SU-DHL-6 (cell line): ENCODE results near the gene TFAP2C.

Source experiments
- H2AFZ ChIP-seq: fragments of 200-600 bp; sonication (generic); 2 replicates; pipeline ENCODE4 v1.6.1; 2014; ENCODE audit warnings: low read depth, mild to moderate bottlenecking, moderate library complexity, mixed read lengths, antibody characterized with exemption, low read length; ENCODE audit not compliant: severe bottlenecking
- H3F3A ChIP-seq: fragments of 200-600 bp; shearing (Covaris generic); 2 replicates; pipeline ENCODE4 v1.6.0; 2016; ENCODE audit warnings: antibody characterized with exemption, mild to moderate bottlenecking; ENCODE audit not compliant: insufficient read depth
- H3K27ac ChIP-seq: fragments of 200-600 bp; sonication (generic); 2 replicates; pipeline ENCODE4 v1.5.1; 2016; ENCODE audit warnings: low read depth, mild to moderate bottlenecking, low read length, moderate library complexity, mixed read lengths
- H3K27me3 ChIP-seq: fragments of 200-600 bp; sonication (generic), shearing (Covaris generic); 2 replicates; pipeline ENCODE4 v1.6.0; 2014; ENCODE audit warnings: mild to moderate bottlenecking, low read length
- H3K36me3 ChIP-seq: fragments of 200-600 bp; sonication (generic); 2 replicates; pipeline ENCODE4 v1.6.1; 2014; ENCODE audit warnings: mild to moderate bottlenecking, low read length, mixed read lengths
- H3K4me2 ChIP-seq: fragments of 300-600, 200-600 bp; shearing (Covaris generic), sonication (generic); 2 replicates; pipeline ENCODE4 v1.6.0; 2014; ENCODE audit warnings: low read length, low read depth, mild to moderate bottlenecking; ENCODE audit not compliant: poor library complexity, severe bottlenecking
- H3K4me3 ChIP-seq: fragments of 200-600 bp; sonication (generic); 2 replicates; pipeline ENCODE4 v1.5.1; 2014; ENCODE audit warnings: antibody characterized with exemption, low read length, mild to moderate bottlenecking, mixed read lengths; ENCODE audit not compliant: insufficient read depth, poor library complexity, severe bottlenecking
- H3K79me2 ChIP-seq: fragments of 200-600 bp; sonication (generic); 2 replicates; pipeline ENCODE4 v1.6.1; 2014; ENCODE audit warnings: mild to moderate bottlenecking, low read length, moderate library complexity; ENCODE audit not compliant: insufficient read depth
- H3K9ac ChIP-seq: fragments of 200-600 bp; sonication (generic); 2 replicates; pipeline ENCODE4 v1.7.0; 2014; ENCODE audit warnings: mild to moderate bottlenecking, low read length
- H3K9me2 ChIP-seq: fragments of 200-600 bp; sonication (generic); replicated peaks from 2 replicates; pipeline ENCODE4 v1.6.1; 2014; ENCODE audit warnings: low read length; ENCODE audit not compliant: insufficient read depth
- H3K9me3 ChIP-seq: fragments of 200-600 bp; sonication (generic); 2 replicates; pipeline ENCODE4 v1.6.1; 2014; ENCODE audit warnings: low read length, mixed read lengths; ENCODE audit not compliant: insufficient read depth
- H4K20me1 ChIP-seq: fragments of 200-600 bp; sonication (generic); 2 replicates; pipeline ENCODE4 v1.6.1; 2014; ENCODE audit warnings: low read depth, mild to moderate bottlenecking, antibody characterized with exemption, low read length, moderate library complexity, mixed read lengths
- EZH2phosphoT487 ChIP-seq: fragments of 200-600 bp; sonication (generic), shearing (Covaris generic); conservative IDR thresholded peaks from 2 replicates; pipeline ENCODE4 v1.6.1; 2018; ENCODE audit warnings: mild to moderate bottlenecking, antibody characterized with exemption, low read length, moderate library complexity, mixed read lengths
- TF ChIP-seq, protein P1 (sequence below): fragments of 200-600 bp; sonication (generic); IDR thresholded peaks from one replicate; pipeline ENCODE4 v1.5.1; 2017; ENCODE audit warnings: antibody characterized with exemption, mild to moderate bottlenecking, low read length, moderate library complexity; ENCODE audit not compliant: insufficient read depth, poor library complexity, severe bottlenecking

The TFAP2C gene

DNA sequence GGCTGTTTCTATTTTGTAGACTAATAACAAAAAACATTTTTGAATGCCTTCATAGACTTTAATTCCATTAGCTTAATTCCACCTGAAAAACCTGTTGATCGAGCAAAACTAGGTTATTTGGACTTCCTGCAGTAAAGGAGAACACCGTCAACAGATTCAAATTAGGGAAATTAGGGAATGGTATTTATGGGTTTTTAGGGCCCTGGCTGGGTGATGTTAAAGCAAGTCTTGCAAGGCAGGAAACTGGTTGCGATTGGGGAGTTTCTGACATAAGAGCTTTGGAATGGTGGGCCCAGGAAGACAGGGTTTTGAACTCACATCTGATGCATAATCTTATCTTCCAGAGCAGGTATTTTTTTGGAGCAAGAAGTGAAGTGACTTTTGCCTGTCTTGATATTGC, 40.1 kb upstream of the TFAP2C start:
- H3F3A ChIP-seq = no peaks in the 10 kb centered on the region
- no peaks in the 10 kb centered on the region for H3K9me3 ChIP-seq
- H3K4me2 ChIP-seq = no peak overlapping the region
- H3K27ac ChIP-seq = no peak overlapping the region
- no peaks in the 10 kb centered on the region for H4K20me1 ChIP-seq
- H3K79me2 ChIP-seq = no peaks in the 10 kb centered on the region
- no peak overlapping the region for H2AFZ ChIP-seq
- TF ChIP-seq, protein P1, sequence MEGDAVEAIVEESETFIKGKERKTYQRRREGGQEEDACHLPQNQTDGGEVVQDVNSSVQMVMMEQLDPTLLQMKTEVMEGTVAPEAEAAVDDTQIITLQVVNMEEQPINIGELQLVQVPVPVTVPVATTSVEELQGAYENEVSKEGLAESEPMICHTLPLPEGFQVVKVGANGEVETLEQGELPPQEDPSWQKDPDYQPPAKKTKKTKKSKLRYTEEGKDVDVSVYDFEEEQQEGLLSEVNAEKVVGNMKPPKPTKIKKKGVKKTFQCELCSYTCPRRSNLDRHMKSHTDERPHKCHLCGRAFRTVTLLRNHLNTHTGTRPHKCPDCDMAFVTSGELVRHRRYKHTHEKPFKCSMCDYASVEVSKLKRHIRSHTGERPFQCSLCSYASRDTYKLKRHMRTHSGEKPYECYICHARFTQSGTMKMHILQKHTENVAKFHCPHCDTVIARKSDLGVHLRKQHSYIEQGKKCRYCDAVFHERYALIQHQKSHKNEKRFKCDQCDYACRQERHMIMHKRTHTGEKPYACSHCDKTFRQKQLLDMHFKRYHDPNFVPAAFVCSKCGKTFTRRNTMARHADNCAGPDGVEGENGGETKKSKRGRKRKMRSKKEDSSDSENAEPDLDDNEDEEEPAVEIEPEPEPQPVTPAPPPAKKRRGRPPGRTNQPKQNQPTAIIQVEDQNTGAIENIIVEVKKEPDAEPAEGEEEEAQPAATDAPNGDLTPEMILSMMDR = no peak
- no peak for TF ChIP-seq EZH2phosphoT487
- H3K9me2 ChIP-seq = no peaks in the 10 kb centered on the region
- H3K36me3 ChIP-seq = no peaks in the 10 kb centered on the region
- H3K9ac ChIP-seq = no peak overlapping the region
- H3K4me3 ChIP-seq = no peak overlapping the region
- no peaks in the 10 kb centered on the region for H3K27me3 ChIP-seq

DNA sequence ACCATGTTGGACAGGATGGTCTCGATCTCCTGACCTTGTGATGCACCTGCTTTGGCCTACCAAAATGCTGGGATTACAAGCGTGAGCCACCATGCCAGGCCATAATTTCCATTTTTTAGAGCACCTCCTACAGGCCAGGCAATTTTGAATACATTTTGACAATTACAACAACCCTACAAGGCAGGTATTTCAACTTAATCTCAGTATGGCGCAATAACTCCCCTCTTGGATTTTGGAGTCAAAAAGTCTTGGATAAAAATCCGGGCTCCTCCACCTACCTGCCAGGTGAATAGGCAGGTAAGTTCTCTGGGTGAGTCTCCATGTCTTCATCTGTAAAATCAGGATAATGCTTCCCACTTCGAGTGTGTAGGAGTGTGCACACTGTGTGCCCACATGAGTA, 39.5 kb upstream of the TFAP2C start:
- TF ChIP-seq, protein P1 = no peak
- no peak for TF ChIP-seq EZH2phosphoT487

DNA sequence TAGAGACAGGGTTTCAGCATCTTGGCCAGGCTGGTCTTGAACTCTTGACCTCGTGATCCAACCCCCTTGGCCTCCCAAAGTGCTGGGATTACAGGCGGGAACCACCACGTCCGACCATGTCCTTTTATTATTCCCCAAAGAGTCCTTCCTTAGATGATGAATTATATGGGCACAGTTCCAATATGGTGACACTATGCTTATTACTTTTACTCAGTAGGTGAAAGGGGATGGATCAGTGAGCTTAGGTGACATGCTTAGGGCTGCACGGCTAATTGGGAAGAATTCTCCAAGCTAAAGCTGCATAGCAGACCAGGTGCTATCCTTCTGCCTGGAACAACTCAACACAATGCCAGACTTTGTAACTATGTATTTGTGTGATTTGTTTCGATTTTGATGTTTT, 38.2 kb upstream of the TFAP2C start:
- no peak overlapping the region for H3K27ac ChIP-seq
- no peaks in the 10 kb centered on the region for H3K27me3 ChIP-seq
- no peaks in the 10 kb centered on the region for H3K9me3 ChIP-seq
- TF ChIP-seq EZH2phosphoT487 = no peak
- TF ChIP-seq, protein P1 = no peak
- H3K4me3 ChIP-seq = no peak overlapping the region
- no peaks in the 10 kb centered on the region for H3K79me2 ChIP-seq
- no peaks in the 10 kb centered on the region for H3K36me3 ChIP-seq
- H3K9me2 ChIP-seq = no peaks in the 10 kb centered on the region
- H3F3A ChIP-seq = no peaks in the 10 kb centered on the region
- H2AFZ ChIP-seq = no peak overlapping the region
- H3K9ac ChIP-seq = no peak overlapping the region
- H4K20me1 ChIP-seq = no peaks in the 10 kb centered on the region
- H3K4me2 ChIP-seq = no peak overlapping the region

More for the DNA sequence above, 39.5 kb upstream of the TFAP2C start:
- no peaks in the 10 kb centered on the region for H3K79me2 ChIP-seq
- no peaks in the 10 kb centered on the region for H3K9me3 ChIP-seq
- H3K4me3 ChIP-seq = no peak overlapping the region
- H3K9ac ChIP-seq = no peak overlapping the region
- H3K9me2 ChIP-seq = no peaks in the 10 kb centered on the region
- H4K20me1 ChIP-seq = no peaks in the 10 kb centered on the region
- H3K27me3 ChIP-seq = no peaks in the 10 kb centered on the region
- H3K36me3 ChIP-seq = no peaks in the 10 kb centered on the region
- H2AFZ ChIP-seq = no peak overlapping the region
- no peaks in the 10 kb centered on the region for H3F3A ChIP-seq
- H3K4me2 ChIP-seq = no peak overlapping the region
- no peak overlapping the region for H3K27ac ChIP-seq
